ENCODE data around the gene LHB. TPM values are rescaled to one million over a fixed set of nuclear protein-coding genes. Genes with fewer than 3 reads are reported as not detected.

Gene LHB
- total RNA-seq, 4 donors from 2014 or later, result 2.6 TPM; not detected in 3

- H3K4me1 ChIP-seq, result peaks cover 0 to 46% (median 25%) of the 10 kb centered on the region in 4 donors
- TF ChIP-seq EP300 (IDR thresholded peaks at IDR 0.05) (peak; percentile 91 to 94), POLR2A (IDR thresholded peaks at IDR 0.05) (peak; percentile 79 to 90), CTCF (IDR thresholded peaks at IDR 0.05) (peak; percentile 99 to 100 (median 99))
- H3K4me3 ChIP-seq, result peak within 1 kb of the TSS; percentile 55 to 92 (median 71)
- DNase-seq (ENCODE audit: low spot score in 2 of 2), result peak; percentile 98 to 99
- H3K27me3 ChIP-seq, result no peaks in the 10 kb centered on the region
- H3K27ac ChIP-seq, result peak within 1 kb of the TSS; percentile 83 to 99 (median 92)
- H3K36me3 ChIP-seq, result peaks cover 0 to 21% (median 1%) of the 10 kb centered on the region in 3 donors
- WGBS, 2 donors, result 0 to 1% methylated on average over 40 to 43 of the region's 56 CpGs
- H3K9me3 ChIP-seq, result no peaks in the 10 kb centered on the region
These were observed 23.5 kb downstream of the LHB start, which contains the start of the genes GYS1 and RUVBL2 for GRCh38 chr19:48993175-48994034. Gene GYS1 (minus strand): TSS chr19:48993309. CDS start chr19:48993112, 197 bp downstream. Gene RUVBL2 (plus strand): TSS chr19:48993887. CDS start chr19:48993912, 25 bp downstream.

- H3K36me3 ChIP-seq, result peaks cover 0 to 28% (median 4%) of the 10 kb centered on the region in 3 donors
- peak overlapping the region; percentile 55 to 92 (median 71) for H3K4me3 ChIP-seq
- H3K9me3 ChIP-seq, result no peaks in the 10 kb centered on the region
- peaks cover 0 to 46% (median 25%) of the 10 kb centered on the region in 4 donors for H3K4me1 ChIP-seq
- H3K27ac ChIP-seq, result peak overlapping the region; percentile 83 to 99 (median 92)
- no peak for DNase-seq (ENCODE audit: low spot score in 2 of 2)
- H3K27me3 ChIP-seq, result no peaks in the 10 kb centered on the region
- 1% methylated on average over 16 to 20 of the region's 20 CpGs for whole genome bisulfite sequencing, 2 donors
- TF ChIP-seq EP300 (IDR thresholded peaks at IDR 0.05) (no peak), CTCF (IDR thresholded peaks at IDR 0.05) (no peak), POLR2A (IDR thresholded peaks at IDR 0.05) (no peak)
These were observed 24.2 kb downstream of the LHB start for GRCh38 chr19:48992581-48993174.

- DNase-seq (ENCODE audit: low spot score in 2 of 2), result peak; percentile 45 to 71
- peak; percentile 52 to 55 for TF ChIP-seq POLR2A (IDR thresholded peaks at IDR 0.05)
- TF ChIP-seq CTCF (IDR thresholded peaks at IDR 0.05), result no peak
- TF ChIP-seq EP300 (IDR thresholded peaks at IDR 0.05), result peak in 1 of 2 donors; percentile 72
- no peaks in the 10 kb centered on the region for H3K9me3 ChIP-seq
- peaks cover 0 to 46% (median 25%) of the 10 kb centered on the region in 4 donors for H3K4me1 ChIP-seq
- no peaks in the 10 kb centered on the region for H3K27me3 ChIP-seq
- WGBS, 2 donors, result 13 to 14% methylated on average over 7 to 8 of the region's 8 CpGs
- H3K36me3 ChIP-seq, result peaks cover 0 to 34% (median 4%) of the 10 kb centered on the region in 3 donors
- H3K4me3 ChIP-seq, result peak overlapping the region; percentile 55 to 92 (median 71)
- peak overlapping the region; percentile 83 to 99 (median 92) for H3K27ac ChIP-seq
These were observed 24.9 kb downstream of the LHB start for GRCh38 chr19:48991873-48992580.

- no peaks in the 10 kb centered on the region for H3K27me3 ChIP-seq
- H3K4me1 ChIP-seq, result peaks cover 0 to 46% (median 25%) of the 10 kb centered on the region in 4 donors
- H3K4me3 ChIP-seq, result no peak overlapping the region
- TF ChIP-seq CTCF (IDR thresholded peaks at IDR 0.05) (no peak), POLR2A (IDR thresholded peaks at IDR 0.05) (no peak), EP300 (IDR thresholded peaks at IDR 0.05) (no peak)
- peak overlapping the region in 3 of 4 donors; percentile 83 to 99 (median 94) for H3K27ac ChIP-seq
- WGBS, 2 donors, result 91 to 93% methylated on average over 22 of the region's 22 CpGs
- H3K9me3 ChIP-seq, result no peaks in the 10 kb centered on the region
- no peak for DNase-seq (ENCODE audit: low spot score in 2 of 2)
- peaks cover 0 to 43% (median 4%) of the 10 kb centered on the region in 3 donors for H3K36me3 ChIP-seq
These were observed 25.8 kb downstream of the LHB start for GRCh38 chr19:48991011-48991609.
